C4-2B (cell line): ENCODE measurements around the gene ALDH3A1.

Source experiments
- CTCF ChIP-seq: fragments of 450-650 bp; conservative IDR thresholded peaks from 2 replicates; pipeline ENCODE4 v1.5.1; 2017; ENCODE audit warnings: mild to moderate bottlenecking
- ZFX ChIP-seq: fragments of 450-650 bp; IDR thresholded peaks from 2 replicates; pipeline ENCODE4 v1.6.1; 2017

GRCh38 chr17:19753051-19753509 lies 5.0 kb upstream of the ALDH3A1 start:
- TF ChIP-seq CTCF (no peak), ZFX (0 out of 2 replicates have a peak, but pooled peaks have one; percentile 35)
